Activated T-cell treated with anti-CD3 and anti-CD28 coated beads, Interleukin-2, amount 50 U/mL, for 72 hours (primary cell): ENCODE data around the gene PIGBOS1. TPM values are rescaled to one million over a fixed set of nuclear protein-coding genes. Genes with fewer than 3 reads are reported as not detected.
A peak's percentile ranks its signal among the peaks of the same experiment; 100 is the strongest.

Source experiments
- ATAC-seq, 2 donors: fragments of 150-1000 bp; cut with Tn5 transposase; replicated peaks in 1 of 2; 2 replicates each; pipeline ENCODE4 v1.10.0; 2021; ENCODE audit warnings: moderate library complexity in 2 of 2, mild to moderate bottlenecking in 1 of 2
- DNase-seq, 2 donors: peaks; one replicate each; pipeline ENCODE4 v3.0.0; 2021 to 2022; ENCODE audit warnings: mixed read lengths in 1 of 2
- H3K27ac Mint-ChIP-seq: one replicate; pipeline ENCODE4 v1.8.0; 2022; ENCODE audit warnings: mild to moderate bottlenecking, moderate library complexity, mixed read lengths
- H3K27me3 Mint-ChIP-seq: one replicate; pipeline ENCODE4 v1.8.0; 2022; ENCODE audit warnings: low read depth, mixed read lengths
- H3K36me3 Mint-ChIP-seq, 2 donors: one replicate each; pipeline ENCODE4 v1.8.0; 2022; ENCODE audit warnings: mixed read lengths in 2 of 2, mild to moderate bottlenecking in 1 of 2; ENCODE audit not compliant: insufficient read depth in 2 of 2
- H3K4me1 Mint-ChIP-seq: one replicate; pipeline ENCODE4 v1.8.0; 2022; ENCODE audit warnings: low read depth, mixed read lengths
- H3K4me3 Mint-ChIP-seq, 2 donors: one replicate each; pipeline ENCODE4 v1.8.0; 2022; ENCODE audit warnings: mild to moderate bottlenecking in 2 of 2, mixed read lengths in 2 of 2, moderate library complexity in 2 of 2
- H3K9me3 Mint-ChIP-seq, 2 donors: one replicate each; pipeline ENCODE4 v1.8.0; 2022; ENCODE audit warnings: mixed read lengths in 2 of 2
- total RNA-seq, 2 donors: library from RNA; stranded (reverse); gene quantifications; one replicate each; pipeline ENCODE4 v1.2.3, GENCODE V29; 2022

Gene PIGBOS1
- total RNA-seq, 2 donors from 2014 or later, result 13.0 to 14.5 TPM

GRCh38 chr15:55276324-55276723 lies 42.6 kb downstream of the PIGBOS1 start:
- no peak for DNase-seq
- Mint-ChIP-seq H3K36me3 (peaks cover 23 to 26% of the 10 kb centered on the region in 2 donors), H3K27me3 (no peaks in the 10 kb centered on the region), H3K9me3 (no peaks in the 10 kb centered on the region), H3K4me3 (peak overlapping the region; percentile 66 to 79), H3K27ac (peak overlapping the region; percentile 92), H3K4me1 (peaks cover 94% of the 10 kb centered on the region)
- ATAC-seq, result no peak

DNA sequence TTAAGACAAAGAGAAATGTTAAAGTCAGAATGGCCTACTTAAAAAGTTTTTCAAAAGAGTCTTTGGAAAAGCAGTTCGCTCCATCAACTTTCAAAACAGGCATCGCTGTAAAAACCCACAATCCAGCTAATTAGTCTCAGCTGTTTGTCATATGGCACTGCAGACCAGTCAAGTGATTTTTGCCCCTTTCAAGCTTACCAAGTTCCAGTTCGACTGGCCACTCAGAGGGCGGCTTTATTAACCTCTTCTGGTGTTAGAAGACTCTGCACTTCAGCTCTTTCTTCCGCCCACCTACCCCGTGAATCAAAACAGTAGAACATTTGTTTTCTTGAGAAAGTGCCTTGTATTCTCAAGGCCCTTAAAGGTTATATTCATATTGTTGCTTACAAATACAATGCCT lies 48.6 kb downstream of the PIGBOS1 start:
- no peaks in the 10 kb centered on the region for H3K27me3 Mint-ChIP-seq
- peaks cover 92% of the 10 kb centered on the region for H3K4me1 Mint-ChIP-seq
- DNase-seq, result no peak
- H3K4me3 Mint-ChIP-seq, result peak overlapping the region; percentile 20 to 70
- ATAC-seq, result peak; percentile 17 to 35
- no peaks in the 10 kb centered on the region for H3K9me3 Mint-ChIP-seq
- peaks cover 35 to 56% of the 10 kb centered on the region in 2 donors for H3K36me3 Mint-ChIP-seq
- H3K27ac Mint-ChIP-seq, result peak overlapping the region; percentile 98

DNA sequence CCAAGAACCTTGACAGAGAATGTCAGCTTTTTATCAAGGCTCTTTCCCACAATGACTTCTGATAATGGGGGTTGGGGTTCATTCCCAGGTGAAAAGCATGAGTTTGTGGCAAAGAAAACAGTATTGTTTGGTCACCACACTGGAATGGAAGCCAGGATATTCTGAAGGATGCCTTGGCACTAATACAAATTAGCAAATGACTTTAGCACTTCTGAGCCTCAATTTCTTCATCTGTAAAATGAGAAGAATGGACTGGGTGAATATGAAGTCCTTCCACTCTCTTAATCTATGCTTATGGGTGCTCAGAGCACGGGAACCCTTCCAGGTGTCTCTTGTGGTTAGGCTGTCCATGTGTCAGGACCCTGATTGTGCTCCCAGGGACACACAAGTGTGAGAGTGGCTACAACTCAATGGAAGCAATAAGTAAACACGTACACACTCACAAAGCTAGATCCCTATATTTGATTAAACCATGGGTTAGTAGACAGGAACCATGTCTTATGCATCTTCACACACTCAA lies 50.7 kb downstream of the PIGBOS1 start:
- peaks cover 76% of the 10 kb centered on the region for H3K4me1 Mint-ChIP-seq
- peaks cover 22 to 53% of the 10 kb centered on the region in 2 donors for H3K36me3 Mint-ChIP-seq
- peak overlapping the region; percentile 90 for H3K27ac Mint-ChIP-seq
- no peak for ATAC-seq
- H3K4me3 Mint-ChIP-seq, result peak overlapping the region; percentile 70 to 72
- no peaks in the 10 kb centered on the region for H3K27me3 Mint-ChIP-seq
- H3K9me3 Mint-ChIP-seq, result no peaks in the 10 kb centered on the region
- DNase-seq, result no peak

- Mint-ChIP-seq H3K4me3 (peak overlapping the region; percentile 70 to 72), H3K9me3 (no peaks in the 10 kb centered on the region), H3K4me1 (peaks cover 73% of the 10 kb centered on the region), H3K36me3 (peaks cover 20 to 54% of the 10 kb centered on the region in 2 donors), H3K27me3 (no peaks in the 10 kb centered on the region), H3K27ac (peak overlapping the region; percentile 90)
- ATAC-seq (peak; percentile 92 to 93), DNase-seq (peak; percentile 71 to 74)
These were observed 51.3 kb downstream of the PIGBOS1 start for GRCh38 chr15:55267401-55268175.

Other genes starting within 250 kb of the PIGBOS1 start
- gene RSL24D1, start 122.2 kb downstream of the PIGBOS1 start, total RNA-seq, result 100 to 1,000 TPM; 181 to 207 TPM
- 100 to 1,000 TPM; 203 to 205 TPM for gene RAB27A, start 29.3 kb downstream of the PIGBOS1 start, total RNA-seq
- 10 to 100 TPM; 27.5 to 32.9 TPM for gene PIGB, start 99 bp upstream of the PIGBOS1 start, total RNA-seq
- 10 to 100 TPM; 34.0 to 43.1 TPM for gene CCPG1, start 89.2 kb upstream of the PIGBOS1 start, total RNA-seq
- under 1 TPM in 1 of 2 donors, not detected in 1; 0.69 TPM for gene PIERCE2, start 89.4 kb upstream of the PIGBOS1 start, total RNA-seq
- under 1 TPM; 0.50 to 0.76 TPM for gene DNAAF4, start 189.1 kb upstream of the PIGBOS1 start, total RNA-seq